SJCRH30 (cell line): ENCODE data around the gene ZNF175. TPM values are rescaled to one million over a fixed set of nuclear protein-coding genes. Genes with fewer than 3 reads are reported as not detected.

Experiments
- DNase-seq, 2 experiments: peaks; one replicate each; pipeline ENCODE4 v3.0.0-alpha.2; 2015 to 2020
- H3K27ac ChIP-seq: fragments of 250-450 bp; sonication (Bioruptor Pico); 2 replicates; pipeline ENCODE4 v1.5.1; 2020; ENCODE audit warnings: mild to moderate bottlenecking, moderate library complexity
- H3K27me3 ChIP-seq: fragments of 250-450 bp; sonication (Bioruptor Pico); 2 replicates; pipeline ENCODE4 v1.5.1; 2020; ENCODE audit warnings: mild to moderate bottlenecking, moderate library complexity
- H3K36me3 ChIP-seq: fragments of 250-450 bp; sonication (Bioruptor Pico); 2 replicates; pipeline ENCODE4 v1.5.1; 2020; ENCODE audit warnings: mild to moderate bottlenecking, moderate library complexity
- H3K4me1 ChIP-seq: fragments of 250-450 bp; sonication (Bioruptor Pico); 2 replicates; pipeline ENCODE4 v1.5.1; 2020; ENCODE audit warnings: mild to moderate bottlenecking, moderate library complexity
- H3K4me3 ChIP-seq: fragments of 250-450 bp; sonication (Bioruptor Pico); 2 replicates; pipeline ENCODE4 v1.5.1; 2020; ENCODE audit warnings: mild to moderate bottlenecking, moderate library complexity
- H3K9me3 ChIP-seq: fragments of 250-450 bp; sonication (Bioruptor Pico); replicated peaks from 2 replicates; pipeline ENCODE4 v1.5.1; 2020; ENCODE audit warnings: mild to moderate bottlenecking, moderate library complexity
- total RNA-seq: library from RNA; depleted of rRNA; stranded (reverse); fragments of >200 nt; shearing (Covaris generic); gene quantifications from 2 replicates; pipeline ENCODE4 v1.2.3, GENCODE V29; 2014

Gene ZNF175
- total RNA-seq, 1 experiment from 2014 or later = 4.7 TPM

- Histone ChIP-seq H3K36me3 (no peaks in the 10 kb centered on the region), H3K4me1 (no peaks in the 10 kb centered on the region), H3K27ac (no peak overlapping the region), H3K9me3 (no peaks in the 10 kb centered on the region; the same call in 1 of the 2 replicates), H3K27me3 (no peaks in the 10 kb centered on the region), H3K4me3 (peak overlapping the region; percentile 60)
- DNase-seq = no peak
Measured at GRCh38 chr19:51593138-51593890, 22.2 kb downstream of the ZNF175 start.

- Histone ChIP-seq H3K4me1 (no peaks in the 10 kb centered on the region), H3K9me3 (no peaks in the 10 kb centered on the region), H3K27me3 (no peaks in the 10 kb centered on the region), H3K36me3 (no peaks in the 10 kb centered on the region), H3K27ac (no peak overlapping the region), H3K4me3 (peak overlapping the region; percentile 60)
- peak; percentile 95 for DNase-seq
Measured at GRCh38 chr19:51593969-51594773, 23.1 kb downstream of the ZNF175 start.

GRCh38 chr19:51594774-51595109 lies 23.7 kb downstream of the ZNF175 start:
- no peak for DNase-seq
- Histone ChIP-seq H3K4me1 (no peaks in the 10 kb centered on the region), H3K27me3 (no peaks in the 10 kb centered on the region), H3K4me3 (peak overlapping the region; percentile 60), H3K27ac (no peak overlapping the region), H3K36me3 (no peaks in the 10 kb centered on the region), H3K9me3 (no peaks in the 10 kb centered on the region)

GRCh38 chr19:51595190-51596175 lies 24.4 kb downstream of the ZNF175 start:
- Histone ChIP-seq H3K4me3 (no peak overlapping the region), H3K27me3 (no peaks in the 10 kb centered on the region), H3K4me1 (no peaks in the 10 kb centered on the region), H3K9me3 (no peaks in the 10 kb centered on the region), H3K27ac (no peak overlapping the region), H3K36me3 (no peaks in the 10 kb centered on the region)
- no peak for DNase-seq

DNA sequence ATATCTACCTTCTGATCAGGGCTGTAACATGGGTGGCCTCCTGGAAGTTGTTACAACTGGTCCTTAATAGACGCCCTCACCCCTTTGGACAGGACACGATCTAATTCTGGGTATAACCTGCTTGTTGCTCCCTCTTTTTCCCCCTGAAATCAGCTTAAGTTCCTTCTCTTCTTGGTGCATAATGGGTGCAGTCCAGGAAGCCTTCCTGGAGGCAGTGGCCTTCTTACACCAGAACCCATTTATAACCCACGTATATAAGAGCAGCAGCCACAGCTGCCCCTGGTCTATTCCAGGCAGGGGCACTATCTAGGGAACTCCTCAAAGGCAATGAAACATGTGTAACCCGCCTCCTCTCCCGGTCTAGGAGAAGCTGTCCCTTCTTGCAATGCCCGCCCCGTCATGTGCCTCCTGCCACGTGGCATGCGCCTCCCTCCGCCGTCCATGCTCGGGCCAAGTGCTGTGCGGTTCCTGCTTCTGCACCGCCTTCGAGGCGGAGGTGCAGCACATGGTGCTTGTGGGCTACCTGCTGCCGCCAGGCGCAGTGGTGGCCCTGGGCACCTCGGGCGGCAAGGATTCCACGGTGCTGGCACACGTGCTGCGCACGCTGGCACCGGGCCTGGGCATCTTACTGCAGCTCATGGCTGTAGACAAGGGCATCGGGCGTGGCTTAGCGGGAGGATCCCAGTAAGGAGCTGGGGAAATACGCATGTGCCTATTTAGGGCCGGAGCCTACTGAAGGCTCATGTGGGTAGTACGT lies 27.3 kb downstream of the ZNF175 start:
- Histone ChIP-seq H3K27ac (no peak overlapping the region), H3K9me3 (no peaks in the 10 kb centered on the region), H3K4me3 (no peak overlapping the region), H3K36me3 (no peaks in the 10 kb centered on the region), H3K27me3 (no peaks in the 10 kb centered on the region), H3K4me1 (no peaks in the 10 kb centered on the region)
- no peak for DNase-seq

- H3K27ac ChIP-seq = no peak overlapping the region
- H3K4me1 ChIP-seq = no peaks in the 10 kb centered on the region
- no peaks in the 10 kb centered on the region for H3K36me3 ChIP-seq
- peak in 1 of 2 experiments; percentile 7 for DNase-seq
- H3K4me3 ChIP-seq = no peak overlapping the region
- H3K27me3 ChIP-seq = no peaks in the 10 kb centered on the region
- H3K9me3 ChIP-seq = no peaks in the 10 kb centered on the region
Measured at GRCh38 chr19:51599084-51599483, 28.0 kb downstream of the ZNF175 start.

- Histone ChIP-seq H3K36me3 (no peaks in the 10 kb centered on the region), H3K4me3 (no peak overlapping the region), H3K27ac (no peak overlapping the region), H3K9me3 (no peaks in the 10 kb centered on the region), H3K4me1 (no peaks in the 10 kb centered on the region), H3K27me3 (no peaks in the 10 kb centered on the region)
- no peak for DNase-seq
Measured at GRCh38 chr19:51600940-51601580, 30.0 kb downstream of the ZNF175 start.

- no peak overlapping the region for H3K27ac ChIP-seq
- H3K27me3 ChIP-seq = no peaks in the 10 kb centered on the region
- no peak for DNase-seq
- H3K36me3 ChIP-seq = no peaks in the 10 kb centered on the region
- no peaks in the 10 kb centered on the region for H3K4me1 ChIP-seq
- H3K4me3 ChIP-seq = no peak overlapping the region
- no peaks in the 10 kb centered on the region for H3K9me3 ChIP-seq
Measured at GRCh38 chr19:51602189-51602854, 31.2 kb downstream of the ZNF175 start.

DNA sequence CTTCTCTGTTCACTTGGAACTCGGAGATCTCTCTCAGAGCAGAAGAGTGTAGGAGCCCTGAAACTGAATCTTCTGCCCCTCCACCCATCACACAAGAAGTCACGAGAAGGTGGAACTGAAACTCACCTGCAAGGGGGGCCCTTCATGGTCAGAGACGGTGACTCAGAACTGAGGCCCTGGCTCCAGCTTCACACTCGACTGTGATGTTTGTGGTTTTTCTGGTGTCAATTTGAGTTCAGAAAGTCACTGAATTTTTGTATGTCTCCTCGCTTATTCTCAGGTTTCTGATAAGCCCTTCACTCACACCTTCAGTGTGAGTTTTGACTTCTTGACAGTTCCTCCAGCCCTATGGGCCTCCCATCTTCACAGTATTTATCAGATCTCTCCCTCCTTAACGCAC lies 36.0 kb downstream of the ZNF175 start:
- H3K4me1 ChIP-seq = no peaks in the 10 kb centered on the region
- H3K9me3 ChIP-seq = no peaks in the 10 kb centered on the region
- DNase-seq = no peak
- H3K4me3 ChIP-seq = no peak overlapping the region
- no peaks in the 10 kb centered on the region for H3K27me3 ChIP-seq
- H3K36me3 ChIP-seq = no peaks in the 10 kb centered on the region
- no peak overlapping the region for H3K27ac ChIP-seq

GRCh38 chr19:51607920-51608562 lies 37.0 kb downstream of the ZNF175 start:
- no peaks in the 10 kb centered on the region for H3K9me3 ChIP-seq
- H3K4me1 ChIP-seq = no peaks in the 10 kb centered on the region
- no peaks in the 10 kb centered on the region for H3K36me3 ChIP-seq
- peak; percentile 83 to 86 for DNase-seq
- H3K27ac ChIP-seq = no peak overlapping the region
- no peak overlapping the region for H3K4me3 ChIP-seq
- no peaks in the 10 kb centered on the region for H3K27me3 ChIP-seq

GRCh38 chr19:51610576-51610975 lies 39.5 kb downstream of the ZNF175 start:
- Histone ChIP-seq H3K27me3 (no peaks in the 10 kb centered on the region), H3K9me3 (no peaks in the 10 kb centered on the region), H3K36me3 (no peaks in the 10 kb centered on the region), H3K4me3 (no peak overlapping the region), H3K4me1 (no peaks in the 10 kb centered on the region), H3K27ac (no peak overlapping the region)
- DNase-seq = no peak

GRCh38 chr19:51614789-51615188 lies 43.7 kb downstream of the ZNF175 start:
- no peaks in the 10 kb centered on the region for H3K9me3 ChIP-seq
- H3K27me3 ChIP-seq = no peaks in the 10 kb centered on the region
- H3K4me1 ChIP-seq = no peaks in the 10 kb centered on the region
- no peaks in the 10 kb centered on the region for H3K36me3 ChIP-seq
- H3K27ac ChIP-seq = no peak overlapping the region
- DNase-seq = no peak
- H3K4me3 ChIP-seq = no peak overlapping the region

DNA sequence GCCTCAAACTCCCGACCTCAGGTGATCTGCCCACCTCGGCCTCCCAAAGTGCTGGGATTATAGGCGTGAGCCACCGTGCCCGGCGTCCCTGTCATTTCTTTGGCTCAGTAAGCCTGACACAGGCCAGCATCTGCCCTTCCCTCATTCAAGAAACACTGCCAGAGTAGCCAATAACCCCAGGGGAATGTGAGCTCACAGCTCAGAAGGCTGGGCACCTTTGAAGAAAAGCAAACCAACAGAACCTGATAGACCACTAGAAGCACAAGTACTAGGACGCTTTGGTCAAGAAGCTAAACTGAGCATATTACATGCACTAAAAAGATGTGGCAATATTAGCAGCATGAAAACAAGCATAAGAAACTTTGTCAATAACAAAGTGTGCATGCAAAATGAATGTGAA lies 44.9 kb downstream of the ZNF175 start:
- H3K9me3 ChIP-seq = no peaks in the 10 kb centered on the region
- no peak overlapping the region for H3K27ac ChIP-seq
- no peak for DNase-seq
- H3K27me3 ChIP-seq = no peaks in the 10 kb centered on the region
- H3K4me1 ChIP-seq = no peaks in the 10 kb centered on the region
- no peaks in the 10 kb centered on the region for H3K36me3 ChIP-seq
- no peak overlapping the region for H3K4me3 ChIP-seq
